GM19455 (cell line): ENCODE data around the gene ATP2C2.
"Not testable (repeated sequence)": the region's sequence is repeated elsewhere in the genome, so short reads cannot be mapped to it uniquely, and the experiment has no call there.

Experiments
- ATAC-seq: cut with Tn5 transposase; IDR thresholded peaks from one replicate; pipeline ENCODE4 v1.9.1; 2021; ENCODE audit not compliant: unreplicated experiment

The ATP2C2 gene

GRCh38 chr16:84418056-84418849 is 49.9 kb downstream of the ATP2C2 start:
- ATAC-seq, result no peak

GRCh38 chr16:84419730-84420129 is 51.4 kb downstream of the ATP2C2 start:
- ATAC-seq, result no peak

GRCh38 chr16:84420556-84420955 is 52.2 kb downstream of the ATP2C2 start:
- ATAC-seq, result not testable (repeated sequence)

DNA sequence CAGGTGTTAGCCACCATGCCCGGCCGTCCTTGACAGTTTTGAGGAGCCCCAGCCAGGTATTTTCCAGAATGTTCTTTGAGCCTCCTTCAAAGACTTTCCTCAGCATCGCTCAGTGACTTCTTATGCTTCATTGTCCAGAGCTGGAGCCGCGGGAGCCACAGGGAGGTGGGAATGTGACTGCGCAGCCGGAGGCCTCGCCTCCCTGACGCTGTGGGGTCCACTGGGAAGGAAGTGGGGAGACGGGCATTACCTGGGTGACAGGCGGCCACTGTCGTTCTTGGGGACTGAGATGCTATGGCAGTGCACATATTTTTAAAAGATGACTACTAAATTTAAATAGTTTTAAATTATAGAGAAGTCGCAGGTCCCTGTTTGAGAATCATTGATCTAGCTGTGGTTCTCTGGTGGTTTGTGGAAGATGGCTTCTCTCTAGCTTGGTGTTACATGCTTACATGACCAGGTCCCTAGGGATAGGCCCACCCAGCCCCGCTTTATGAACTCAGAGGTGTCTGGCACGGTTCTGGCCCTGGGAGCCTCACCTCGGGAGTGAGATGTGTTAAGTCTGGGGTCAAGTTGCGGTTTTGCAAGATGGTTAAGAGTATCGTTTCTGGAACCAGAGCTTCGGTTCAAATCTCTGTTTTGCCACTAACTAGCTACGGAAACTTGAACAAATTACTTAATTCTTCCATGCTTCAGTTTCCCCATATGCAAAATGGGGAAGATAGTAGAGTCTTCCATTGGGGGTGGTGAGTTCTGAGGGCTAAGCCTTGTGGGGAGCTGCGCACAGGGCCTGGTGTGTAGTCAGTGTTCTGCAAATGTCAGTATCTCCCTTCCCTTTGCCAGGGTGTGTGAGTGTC is 53.0 kb downstream of the ATP2C2 start:
- ATAC-seq, result no peak

GRCh38 chr16:84421938-84422220 is 53.5 kb downstream of the ATP2C2 start:
- no peak for ATAC-seq

- no peak for ATAC-seq
Measured at GRCh38 chr16:84423416-84423837, 55.1 kb downstream of the ATP2C2 start.

DNA sequence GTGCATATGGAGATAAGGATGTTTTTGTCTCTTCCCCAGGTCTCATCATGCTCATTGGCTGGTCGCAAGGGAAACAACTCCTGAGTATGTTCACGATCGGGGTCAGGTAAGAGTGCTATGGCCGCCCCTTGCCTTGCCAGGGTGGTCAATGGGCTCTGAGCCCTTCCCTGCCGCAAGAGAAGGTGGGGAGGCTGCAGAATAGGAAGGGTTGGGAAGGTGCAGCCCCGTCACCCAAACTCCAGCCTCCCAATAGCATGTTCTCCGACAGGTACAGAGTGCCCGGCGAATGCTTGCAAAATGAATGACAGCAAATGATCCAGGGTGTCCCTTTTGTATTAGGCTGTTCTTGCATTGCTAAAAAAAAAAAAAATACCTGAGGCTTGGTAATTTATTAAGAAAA is 57.4 kb downstream of the ATP2C2 start:
- no peak for ATAC-seq

GRCh38 chr16:84426804-84427203 is 58.5 kb downstream of the ATP2C2 start:
- no peak for ATAC-seq

DNA sequence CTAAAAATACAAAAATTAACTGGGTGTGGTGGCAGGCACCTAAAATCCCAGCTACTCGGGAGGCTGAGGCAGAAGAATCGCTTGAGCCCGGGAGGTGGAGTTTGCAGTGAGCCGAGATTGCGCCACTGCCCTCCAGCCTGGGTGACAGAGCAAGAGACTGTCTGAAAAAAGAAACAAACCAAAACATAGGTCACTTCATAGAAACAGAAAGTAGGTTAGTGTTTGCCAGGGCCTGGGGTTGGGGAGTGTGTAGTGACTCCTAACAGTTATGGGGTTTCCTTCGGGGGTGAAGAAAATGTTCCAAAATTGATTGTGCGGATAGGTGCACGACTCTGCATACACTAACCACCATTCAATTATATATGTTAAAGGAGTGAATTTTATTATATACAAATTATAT is 59.2 kb downstream of the ATP2C2 start:
- ATAC-seq, result no peak

- ATAC-seq, result no peak
Measured at GRCh38 chr16:84430860-84431259, 62.5 kb downstream of the ATP2C2 start.

GRCh38 chr16:84434800-84435199 is 66.5 kb downstream of the ATP2C2 start:
- ATAC-seq, result no peak

DNA sequence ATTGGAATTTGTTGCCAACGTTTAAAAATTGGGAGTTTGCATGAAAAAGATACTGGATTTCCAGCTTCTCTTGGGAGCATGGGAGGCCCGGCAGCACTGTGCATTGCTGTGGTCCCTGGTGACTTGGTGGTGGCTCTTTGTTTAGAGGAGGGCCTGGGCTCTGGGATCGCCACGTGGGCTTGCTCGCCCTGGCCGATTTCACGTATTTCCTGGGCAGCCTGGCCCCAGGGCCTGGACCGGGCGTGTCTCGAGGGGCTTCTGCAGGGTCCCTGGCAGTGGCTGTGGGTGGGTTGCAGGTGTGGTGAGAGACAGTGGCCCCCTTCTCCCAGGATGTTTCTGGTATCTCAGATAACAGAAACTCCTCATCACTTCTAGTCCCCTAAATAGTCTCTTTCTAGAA is 67.9 kb downstream of the ATP2C2 start:
- no peak for ATAC-seq

- ATAC-seq, result no peak
Measured at GRCh38 chr16:84438971-84439696, 70.8 kb downstream of the ATP2C2 start.

- ATAC-seq, result no peak
Measured at GRCh38 chr16:84442416-84443145, 74.2 kb downstream of the ATP2C2 start.

DNA sequence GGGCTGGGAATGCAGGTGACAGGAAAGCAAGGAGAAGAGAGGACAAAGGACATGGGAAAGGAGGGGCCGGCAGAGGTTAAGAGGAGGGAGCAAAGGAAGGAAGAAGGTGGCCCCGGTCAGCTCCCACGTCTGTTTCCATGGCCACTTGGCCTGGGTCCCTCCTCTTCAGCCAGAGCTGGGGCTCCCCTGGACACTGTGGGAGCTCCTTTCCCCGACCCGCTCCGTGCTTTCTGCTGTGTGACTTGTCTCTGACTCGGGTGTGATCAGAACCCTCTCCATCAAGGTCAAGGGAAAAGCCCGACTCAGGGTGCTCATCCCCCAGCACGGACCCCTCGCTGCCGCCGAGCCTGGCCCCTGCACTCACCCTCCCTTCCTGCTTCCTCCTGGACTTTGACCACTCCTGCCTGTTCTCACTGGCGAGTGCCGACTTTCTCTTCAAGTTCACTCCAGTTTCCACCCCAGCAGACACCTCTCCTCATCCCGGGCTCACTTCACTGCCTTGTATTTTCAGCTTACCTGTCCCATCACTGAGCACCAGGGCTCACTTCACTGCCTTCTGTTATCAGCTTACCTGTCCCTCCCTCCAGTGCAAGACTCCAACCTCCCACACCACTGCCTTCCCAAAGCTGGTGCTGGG is 74.9 kb downstream of the ATP2C2 start:
- ATAC-seq, result no peak

- ATAC-seq, result no peak
Measured at GRCh38 chr16:84444476-84444875, 76.1 kb downstream of the ATP2C2 start.

DNA sequence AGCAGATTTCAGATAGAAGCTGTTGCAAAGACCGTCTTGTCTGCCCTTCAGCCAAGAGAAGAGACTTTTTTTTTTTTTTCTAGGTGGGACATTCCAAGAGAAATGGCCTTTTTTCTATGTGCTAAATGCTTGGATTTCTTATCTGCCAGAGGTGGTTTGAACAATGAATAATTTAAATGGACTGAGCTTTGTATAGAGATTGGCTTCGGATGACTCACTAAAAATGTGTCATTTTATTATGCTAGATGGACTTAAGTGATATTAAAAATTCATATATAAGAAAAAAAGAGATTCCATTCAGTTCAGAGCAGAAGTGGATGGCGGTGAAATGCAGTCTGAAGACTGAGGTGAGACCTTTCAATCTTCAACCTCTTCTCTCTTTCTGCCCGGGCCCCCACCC is 77.7 kb downstream of the ATP2C2 start:
- no peak for ATAC-seq

- ATAC-seq, result no peak
Measured at GRCh38 chr16:84446596-84447392, 78.5 kb downstream of the ATP2C2 start.

DNA sequence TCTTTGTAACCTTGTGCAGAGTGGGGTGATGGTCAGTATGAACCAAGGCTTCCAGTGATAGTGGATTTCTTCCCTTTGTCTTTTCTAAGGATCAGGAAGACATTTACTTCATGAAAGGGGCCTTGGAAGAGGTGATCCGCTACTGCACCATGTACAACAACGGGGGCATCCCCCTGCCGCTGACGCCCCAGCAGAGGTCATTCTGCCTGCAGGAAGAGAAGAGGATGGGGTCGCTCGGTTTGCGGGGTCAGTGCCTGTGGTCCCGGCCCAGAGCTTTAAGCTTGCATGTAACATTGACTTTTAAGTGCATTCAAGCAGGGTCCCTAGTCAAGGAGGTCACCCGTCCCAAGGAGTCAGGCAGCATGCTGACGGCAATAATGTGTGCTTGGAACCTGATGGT is 80.1 kb downstream of the ATP2C2 start:
- ATAC-seq, result no peak
